ENCODE measurements around the gene SYT1. TPM values are rescaled to one million over a fixed set of nuclear protein-coding genes. Genes with fewer than 3 reads are reported as not detected.

Gene SYT1
- total and polyA plus RNA-seq, 9 donors, result 0.45 to 18.3 (median 9.7) TPM

- no peaks in the 10 kb centered on the region for H3K9me3 ChIP-seq
- H3K4me1 ChIP-seq (ENCODE audit: insufficient read depth), result no peaks in the 10 kb centered on the region
- no peak overlapping the region for H3K27ac ChIP-seq
- no peak overlapping the region for H3K4me3 ChIP-seq
- intact Hi-C loops (cut with DNase I), result no loop called here
- H3K27me3 ChIP-seq, result no peaks in the 10 kb centered on the region
- H3K36me3 ChIP-seq, result no peaks in the 10 kb centered on the region
- no peak for DNase-seq
- 92 to 99% (median 97%) methylated on average over 2 of the region's 2 CpGs for WGBS, 3 donors
- TF ChIP-seq CTCF (IDR thresholded peaks at IDR 0.05), result no peak
- no peak for TF ChIP-seq POLR2A (IDR thresholded peaks at IDR 0.05)
- TF ChIP-seq EP300 (IDR thresholded peaks at IDR 0.05), result no peak
Measured at GRCh38 chr12:78961171-78961570, 96.6 kb downstream of the SYT1 start.

GRCh38 chr12:78963439-78964227, 99.1 kb downstream of the SYT1 start:
- 70 to 93% (median 91%) methylated on average over 1 of the region's 1 CpG for WGBS, 3 donors
- TF ChIP-seq CTCF (IDR thresholded peaks at IDR 0.05) (no peak), POLR2A (IDR thresholded peaks at IDR 0.05) (no peak), EP300 (IDR thresholded peaks at IDR 0.05) (no peak)
- Histone ChIP-seq H3K4me1 (ENCODE audit: insufficient read depth) (no peaks in the 10 kb centered on the region), H3K4me3 (no peak overlapping the region), H3K9me3 (no peaks in the 10 kb centered on the region), H3K27me3 (no peaks in the 10 kb centered on the region), H3K27ac (no peak overlapping the region), H3K36me3 (no peaks in the 10 kb centered on the region)
- intact Hi-C loops (cut with DNase I), result no loop called here
- DNase-seq, result no peak

GRCh38 chr12:78964521-78964920, 99.9 kb downstream of the SYT1 start:
- Histone ChIP-seq H3K27me3 (no peaks in the 10 kb centered on the region), H3K36me3 (no peaks in the 10 kb centered on the region), H3K4me3 (no peak overlapping the region), H3K4me1 (ENCODE audit: insufficient read depth) (no peaks in the 10 kb centered on the region), H3K27ac (no peak overlapping the region), H3K9me3 (no peaks in the 10 kb centered on the region)
- intact Hi-C loops (cut with DNase I), result no loop called here
- TF ChIP-seq POLR2A (IDR thresholded peaks at IDR 0.05) (no peak), EP300 (IDR thresholded peaks at IDR 0.05) (no peak), CTCF (IDR thresholded peaks at IDR 0.05) (no peak)
- no peak for DNase-seq

- H3K4me3 ChIP-seq, result no peak overlapping the region
- no peaks in the 10 kb centered on the region for H3K9me3 ChIP-seq
- no peak for TF ChIP-seq POLR2A (IDR thresholded peaks at IDR 0.05)
- TF ChIP-seq CTCF (IDR thresholded peaks at IDR 0.05), result no peak
- no peak for TF ChIP-seq EP300 (IDR thresholded peaks at IDR 0.05)
- H3K36me3 ChIP-seq, result no peaks in the 10 kb centered on the region
- intact Hi-C loops (cut with DNase I), result no loop called here
- H3K27me3 ChIP-seq, result no peaks in the 10 kb centered on the region
- WGBS, 3 donors, result 86 to 87% (median 86%) methylated on average over 2 of the region's 2 CpGs
- no peaks in the 10 kb centered on the region for H3K4me1 ChIP-seq (ENCODE audit: insufficient read depth)
- DNase-seq, result no peak
- H3K27ac ChIP-seq, result no peak overlapping the region
Measured at GRCh38 chr12:78966062-78966461, 101.5 kb downstream of the SYT1 start.
